ENCODE results near the gene NDUFV2.

GRCh38 chr18:9086624-9087023, 15.9 kb upstream of the NDUFV2 start:
- TF ChIP-seq CTCF (IDR thresholded peaks at IDR 0.05) (no peak), POLR2A (IDR thresholded peaks at IDR 0.05) (no peak), POLR2AphosphoS5 (IDR thresholded peaks at IDR 0.05) (no peak)

Data from stomach (tissue), 4 donors.